ENCODE results near the gene FPR3. TPM values are rescaled to one million over a fixed set of nuclear protein-coding genes. Genes with fewer than 3 reads are reported as not detected.

Gene FPR3
- total RNA-seq, 1 experiment from 2014 or later: not detected

DNA sequence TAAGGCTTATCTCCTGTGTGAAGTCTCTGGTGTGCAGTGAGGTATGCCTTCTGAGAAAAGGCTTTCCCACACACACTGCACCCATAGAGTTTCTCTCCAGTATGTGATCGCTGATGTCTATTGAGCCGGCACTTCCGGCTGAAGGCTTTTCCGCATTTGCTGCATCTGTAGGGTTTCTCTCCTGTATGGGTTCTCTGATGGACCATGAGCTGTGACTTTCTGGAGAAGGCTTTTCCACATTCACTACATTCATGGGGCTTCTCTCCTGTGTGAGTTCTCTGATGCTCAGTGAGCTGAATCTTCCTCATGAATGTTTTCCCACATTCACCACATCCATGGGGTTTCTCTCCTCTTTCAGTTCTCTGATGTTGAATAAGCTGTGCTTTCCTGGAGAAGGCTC is 78.1 kb downstream of the FPR3 start:
- H3K27ac ChIP-seq (ENCODE audit: insufficient read length, low read depth, low read length): no peak overlapping the region
- Mint-ChIP-seq H3K27me3 (ENCODE audit: low read depth) (peaks cover 8% of the 10 kb centered on the region), H3K4me3 (no peak overlapping the region), H3K9me3 (peaks cover 91 to 94% of the 10 kb centered on the region in 2 experiments), H3K4me1 (no peaks in the 10 kb centered on the region), H3K36me3 (ENCODE audit: insufficient read depth in 1 of 3, low read depth in 3 of 3) (peaks cover 87 to 100% (median 100%) of the 10 kb centered on the region in 3 experiments), H3K27ac (no peak overlapping the region)
- no peak overlapping the region for H3T11ph ChIP-seq (ENCODE audit: low read length)
- H3K18ac ChIP-seq (ENCODE audit: insufficient read length, low read depth, low read length): no peak overlapping the region
- H2AK5ac ChIP-seq (ENCODE audit: insufficient read length, low read length): no peak overlapping the region
- peaks cover 2% of the 10 kb centered on the region; the same call in 1 of the 2 replicates for H3K79me2 ChIP-seq (ENCODE audit: insufficient read depth, low read length)
- H3K23me2 ChIP-seq (ENCODE audit: insufficient read length, low read depth, low read length, poor library complexity, severe bottlenecking): no peaks in the 10 kb centered on the region
- no peak overlapping the region for H2BK120ac ChIP-seq (ENCODE audit: low read depth, low read length, poor library complexity, severe bottlenecking)
- H4K91ac ChIP-seq (ENCODE audit: insufficient read length, low read depth, low read length): no peak overlapping the region
- no peak overlapping the region for H3K56ac ChIP-seq (ENCODE audit: insufficient read length, low read depth, low read length)
- no peak overlapping the region for H4K8ac ChIP-seq (replicated peaks; ENCODE audit: insufficient read length, low read depth, low read length)
- no peak for TF ChIP-seq CTCF (conservative IDR thresholded peaks at IDR 0.05)
- no peak overlapping the region for H3K4ac ChIP-seq (ENCODE audit: low read depth, low read length)
- H3K4me2 ChIP-seq (ENCODE audit: insufficient read depth, insufficient read length, low read length): no peak overlapping the region
- H3K4me1 ChIP-seq (ENCODE audit: insufficient read depth, low read length): no peaks in the 10 kb centered on the region
- no peak overlapping the region for H2BK15ac ChIP-seq (ENCODE audit: low read depth, low read length)
- H3K9ac ChIP-seq (ENCODE audit: extremely low read depth, insufficient read length, low read length): no peak overlapping the region
- no peak overlapping the region for H2BK5ac ChIP-seq (ENCODE audit: insufficient read length, low read length)
- H3K23ac ChIP-seq (ENCODE audit: insufficient read length, low read depth, low read length): no peak overlapping the region
- DNase-seq: no peak
- H2BK12ac ChIP-seq (ENCODE audit: insufficient read length, low read depth, low read length): no peak overlapping the region
- no peak overlapping the region for H2AFZ ChIP-seq (ENCODE audit: low read length)
- WGBS (ENCODE audit: extremely low coverage, insufficient read length, low lambda C conversion rate): no CpG with 5 or more reads among the region's 4 CpGs
- H3K27me3 ChIP-seq (ENCODE audit: insufficient read depth, low read length): no peaks in the 10 kb centered on the region
- no peak overlapping the region for H3K14ac ChIP-seq (ENCODE audit: insufficient read depth, low read length)
- H3K9me3 ChIP-seq (ENCODE audit: control insufficient read depth, low read depth, low read length): peaks cover 97% of the 10 kb centered on the region
- H3K79me1 ChIP-seq (ENCODE audit: insufficient read depth, low read depth, low read length, poor library complexity, severe bottlenecking): no peaks in the 10 kb centered on the region
- H4K20me1 ChIP-seq (ENCODE audit: control insufficient read depth, insufficient read depth, insufficient read length): no peaks in the 10 kb centered on the region
- H4K5ac ChIP-seq (ENCODE audit: insufficient read length, low read depth, low read length): no peak overlapping the region
- H2BK20ac ChIP-seq (ENCODE audit: low read depth, low read length, poor library complexity, severe bottlenecking): no peak overlapping the region

Other genes with a start within 250 kb of the FPR3 start
- gene ZNF175, start 223.9 kb upstream of the FPR3 start, total RNA-seq (2021): 9.7 and 10.7 TPM in 2 replicates
- gene SIGLEC5, start 164.8 kb upstream of the FPR3 start, total RNA-seq (2021): not detected in 2 replicates
- gene SIGLEC14, start 148.3 kb upstream of the FPR3 start, total RNA-seq (2021): not detected in 2 replicates
- gene SPACA6, start 101.8 kb upstream of the FPR3 start, total RNA-seq (2021): 16.0 and 18.9 TPM in 2 replicates
- 0.53 and 0.70 TPM in 2 replicates for gene HAS1, start 71.2 kb upstream of the FPR3 start, total RNA-seq (2021)
- not detected in 2 replicates for gene FPR1, start 43.3 kb upstream of the FPR3 start, total RNA-seq (2021)
- gene FPR2, start 34.0 kb upstream of the FPR3 start, total RNA-seq (2021): not detected in 2 replicates
- 39.4 and 42.1 TPM in 2 replicates for gene ZNF577, start 92.8 kb downstream of the FPR3 start, total RNA-seq (2021)
- 147 and 148 TPM in 2 replicates for gene ZNF649, start 109.9 kb downstream of the FPR3 start, total RNA-seq (2021)
- 20.6 and 22.8 TPM in 2 replicates for gene ZNF613, start 132.3 kb downstream of the FPR3 start, total RNA-seq (2021)
- 9.7 and 12.9 TPM in 2 replicates for gene ZNF350, start 191.7 kb downstream of the FPR3 start, total RNA-seq (2021)
- gene ZNF615, start 213.1 kb downstream of the FPR3 start, total RNA-seq (2021): 11.3 and 12.0 TPM in 2 replicates
- 23.1 and 25.0 TPM in 2 replicates for gene ZNF614, start 233.2 kb downstream of the FPR3 start, total RNA-seq (2021)

All from H9 (cell line).